Stimulated activated naive CD8-positive, alpha-beta T cell treated with anti-CD3 and anti-CD28 coated beads, Interleukin-15, amount 100 ng/mL, for 72 hours (primary cell): ENCODE measurements around the gene ZBTB7C.
A peak's percentile ranks its signal among the peaks of the same experiment; 100 is the strongest.

ENCODE experiments used
- ATAC-seq: fragments of 150-1000 bp; cut with Tn5 transposase; 2 replicates; pipeline ENCODE4 v1.10.0; 2021; ENCODE audit warnings: mild to moderate bottlenecking, moderate library complexity
- DNase-seq, 2 donors: peaks; one replicate each; pipeline ENCODE4 v3.0.0; 2021 to 2022
- H3K27ac Mint-ChIP-seq, 2 donors: one replicate each; pipeline ENCODE4 v1.8.0; 2022; ENCODE audit warnings: mild to moderate bottlenecking in 2 of 2, mixed read lengths in 2 of 2, moderate library complexity in 2 of 2
- H3K27me3 Mint-ChIP-seq: one replicate; pipeline ENCODE4 v1.8.0; 2022; ENCODE audit warnings: mixed read lengths
- H3K4me1 Mint-ChIP-seq: one replicate; pipeline ENCODE4 v1.8.0; 2022; ENCODE audit warnings: mild to moderate bottlenecking, mixed read lengths
- H3K4me3 Mint-ChIP-seq, 2 donors: one replicate each; pipeline ENCODE4 v1.8.0; 2022; ENCODE audit warnings: mild to moderate bottlenecking in 2 of 2, mixed read lengths in 2 of 2, moderate library complexity in 1 of 2
- H3K9me3 Mint-ChIP-seq, 2 donors: one replicate each; pipeline ENCODE4 v1.8.0; 2022; ENCODE audit warnings: mixed read lengths in 2 of 2

Gene ZBTB7C

GRCh38 chr18:48334845-48335244 lies 74.3 kb downstream of the ZBTB7C start:
- no peak overlapping the region for H3K27ac Mint-ChIP-seq
- no peak for DNase-seq
- H3K4me3 Mint-ChIP-seq, result no peak overlapping the region
- peaks cover 6% of the 10 kb centered on the region for H3K27me3 Mint-ChIP-seq
- H3K4me1 Mint-ChIP-seq, result no peaks in the 10 kb centered on the region
- no peak for ATAC-seq
- H3K9me3 Mint-ChIP-seq, result no peaks in the 10 kb centered on the region

- Mint-ChIP-seq H3K4me3 (no peak overlapping the region), H3K27me3 (peaks cover 6% of the 10 kb centered on the region), H3K4me1 (no peaks in the 10 kb centered on the region), H3K27ac (no peak overlapping the region), H3K9me3 (no peaks in the 10 kb centered on the region)
- DNase-seq (no peak), ATAC-seq (no peak)
Measured at GRCh38 chr18:48333563-48333962, 75.6 kb downstream of the ZBTB7C start.

DNA sequence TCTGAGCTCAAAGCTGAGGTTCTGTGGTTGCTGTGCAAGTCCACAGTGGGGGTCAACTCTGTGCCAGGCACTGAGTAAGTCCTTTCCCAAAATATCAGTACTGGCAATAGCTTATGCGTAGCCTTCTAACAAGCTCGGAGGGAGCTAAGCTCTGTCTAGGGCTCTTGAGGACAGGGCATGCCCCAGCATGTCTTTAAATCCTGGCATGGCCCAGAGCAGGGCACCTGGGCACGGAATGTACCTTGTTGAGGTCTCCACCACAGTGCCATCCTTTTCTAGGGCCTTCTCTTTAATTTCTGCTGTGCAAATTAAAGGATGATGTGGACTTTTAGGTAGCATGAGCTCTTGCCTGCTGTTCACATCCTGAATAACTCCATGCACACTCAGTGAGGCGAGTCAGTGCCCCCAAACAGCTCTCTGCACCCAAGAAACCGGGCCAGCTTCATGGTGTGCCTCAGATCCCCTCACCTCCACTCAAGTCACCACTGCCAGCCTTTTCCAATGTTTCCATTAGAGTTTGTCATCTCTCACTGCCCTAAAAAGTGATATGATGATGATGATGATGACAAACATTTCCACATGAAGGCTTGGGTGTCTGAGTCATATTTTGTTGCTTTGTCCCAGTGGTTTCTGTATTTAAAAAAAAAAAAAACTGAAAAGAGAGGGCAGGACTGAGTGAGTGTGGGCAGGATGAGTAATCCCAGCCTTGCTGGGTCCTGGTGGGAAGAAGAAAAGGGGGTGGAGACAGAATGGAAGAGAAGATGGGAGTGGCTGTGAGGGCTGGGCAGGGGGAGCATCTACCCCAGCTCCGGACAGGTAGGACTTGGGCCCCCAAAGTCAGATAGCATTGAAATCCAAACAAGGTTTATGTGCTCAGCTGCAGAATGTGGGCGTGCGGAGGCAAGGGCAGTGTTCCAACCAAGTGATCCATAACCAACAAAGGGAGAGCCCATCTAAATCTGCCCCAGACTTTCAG lies 78.9 kb downstream of the ZBTB7C start:
- Mint-ChIP-seq H3K27me3 (peaks cover 6% of the 10 kb centered on the region), H3K4me3 (no peak overlapping the region), H3K27ac (peak overlapping the region in 1 of 2 donors; percentile 40), H3K9me3 (no peaks in the 10 kb centered on the region), H3K4me1 (no peaks in the 10 kb centered on the region)
- ATAC-seq (peak; percentile 28), DNase-seq (no peak)

DNA sequence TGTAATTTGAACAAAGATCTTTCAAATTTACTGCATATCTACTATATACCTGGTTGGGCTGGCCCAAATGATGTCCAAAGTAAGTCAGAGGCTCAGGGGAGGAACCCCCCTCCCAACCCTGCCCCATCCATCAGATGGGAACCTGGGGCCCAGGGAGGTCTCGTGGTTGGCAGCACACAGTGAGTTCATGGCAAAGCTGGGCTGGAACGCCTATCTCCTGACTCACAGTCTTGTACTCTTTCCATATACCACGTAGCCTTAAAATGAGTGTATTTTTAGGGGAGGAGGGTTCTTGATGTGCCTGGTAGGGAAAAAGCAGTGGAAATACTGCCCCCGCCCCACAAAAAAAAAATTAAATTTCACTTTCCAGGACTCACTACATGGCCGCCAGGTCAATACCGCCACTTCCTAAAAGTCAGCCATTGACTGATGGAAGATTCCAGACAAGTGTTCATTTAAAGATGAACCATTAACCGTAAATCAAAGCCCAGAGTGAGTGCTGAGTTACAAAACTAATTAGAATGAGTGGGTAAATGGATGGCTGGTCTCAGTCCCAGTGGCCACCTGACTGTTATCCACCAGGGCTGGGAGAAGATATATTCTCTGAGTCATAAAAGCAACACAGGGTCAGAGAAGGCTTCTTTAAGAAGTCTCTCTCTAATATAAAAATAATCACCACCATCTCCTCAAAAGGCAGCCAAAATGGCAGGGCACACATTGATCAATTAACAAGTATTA lies 80.5 kb downstream of the ZBTB7C start:
- Mint-ChIP-seq H3K27me3 (peaks cover 3% of the 10 kb centered on the region), H3K27ac (peak overlapping the region in 1 of 2 donors; percentile 58), H3K9me3 (no peaks in the 10 kb centered on the region), H3K4me1 (no peaks in the 10 kb centered on the region), H3K4me3 (no peak overlapping the region)
- DNase-seq, result no peak
- ATAC-seq, result no peak

- Mint-ChIP-seq H3K27ac (no peak overlapping the region), H3K27me3 (no peaks in the 10 kb centered on the region), H3K9me3 (no peaks in the 10 kb centered on the region), H3K4me3 (no peak overlapping the region), H3K4me1 (no peaks in the 10 kb centered on the region)
- no peak for ATAC-seq
- no peak for DNase-seq
Measured at GRCh38 chr18:48326901-48327675, 82.1 kb downstream of the ZBTB7C start.

- ATAC-seq (no peak), DNase-seq (no peak)
- no peaks in the 10 kb centered on the region for H3K9me3 Mint-ChIP-seq
- H3K27ac Mint-ChIP-seq, result no peak overlapping the region
- H3K27me3 Mint-ChIP-seq, result peaks cover 8% of the 10 kb centered on the region
- H3K4me1 Mint-ChIP-seq, result no peaks in the 10 kb centered on the region
- H3K4me3 Mint-ChIP-seq, result no peak overlapping the region
Measured at GRCh38 chr18:48325115-48325665, 84.0 kb downstream of the ZBTB7C start.

- no peak overlapping the region for H3K27ac Mint-ChIP-seq
- H3K4me1 Mint-ChIP-seq, result no peaks in the 10 kb centered on the region
- no peak for ATAC-seq
- H3K4me3 Mint-ChIP-seq, result no peak overlapping the region
- H3K27me3 Mint-ChIP-seq, result peaks cover 13% of the 10 kb centered on the region
- no peaks in the 10 kb centered on the region for H3K9me3 Mint-ChIP-seq
- DNase-seq, result no peak
Measured at GRCh38 chr18:48324651-48325050, 84.5 kb downstream of the ZBTB7C start.

- no peak for ATAC-seq
- H3K27ac Mint-ChIP-seq, result no peak overlapping the region
Measured at GRCh38 chr18:48323151-48323550, 86.0 kb downstream of the ZBTB7C start.

DNA sequence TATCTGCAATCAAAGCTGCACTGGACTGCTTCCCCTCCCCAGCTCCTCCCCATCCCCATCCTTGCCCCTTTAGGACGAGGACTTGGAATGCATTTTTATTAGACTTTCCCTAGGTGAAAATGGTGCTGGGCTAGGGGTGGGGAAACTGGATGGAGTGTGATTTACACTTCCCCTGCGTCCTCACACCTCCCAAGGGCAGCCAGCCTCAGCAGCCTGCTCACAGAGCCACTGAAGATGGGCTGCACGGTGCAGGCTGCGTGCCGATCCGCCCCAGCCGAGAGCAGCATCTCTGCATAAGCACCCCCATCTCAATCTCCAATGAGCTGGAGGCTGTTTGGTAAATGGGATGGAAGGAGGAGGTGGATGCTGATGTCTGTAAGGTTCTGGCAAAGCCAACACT lies 87.6 kb downstream of the ZBTB7C start:
- H3K27me3 Mint-ChIP-seq, result peaks cover 15% of the 10 kb centered on the region
- no peak for DNase-seq
- H3K27ac Mint-ChIP-seq, result no peak overlapping the region
- no peaks in the 10 kb centered on the region for H3K9me3 Mint-ChIP-seq
- H3K4me1 Mint-ChIP-seq, result no peaks in the 10 kb centered on the region
- ATAC-seq, result no peak
- H3K4me3 Mint-ChIP-seq, result no peak overlapping the region

More at GRCh38 chr18:48323151-48323550, 86.0 kb downstream of the ZBTB7C start:
- Mint-ChIP-seq H3K27me3 (peaks cover 15% of the 10 kb centered on the region), H3K9me3 (no peaks in the 10 kb centered on the region), H3K4me1 (no peaks in the 10 kb centered on the region), H3K4me3 (no peak overlapping the region)
- no peak for DNase-seq

GRCh38 chr18:48321121-48321520 lies 88.1 kb downstream of the ZBTB7C start:
- no peaks in the 10 kb centered on the region for H3K4me1 Mint-ChIP-seq
- H3K9me3 Mint-ChIP-seq, result no peaks in the 10 kb centered on the region

GRCh38 chr18:48320639-48320945 lies 88.6 kb downstream of the ZBTB7C start:
- H3K9me3 Mint-ChIP-seq, result no peaks in the 10 kb centered on the region
- H3K27me3 Mint-ChIP-seq, result peaks cover 15% of the 10 kb centered on the region
- H3K4me3 Mint-ChIP-seq, result no peak overlapping the region
- peak overlapping the region in 1 of 2 donors; percentile 81 for H3K27ac Mint-ChIP-seq
- DNase-seq, result no peak
- no peak for ATAC-seq
- no peaks in the 10 kb centered on the region for H3K4me1 Mint-ChIP-seq

More at GRCh38 chr18:48321121-48321520, 88.1 kb downstream of the ZBTB7C start:
- no peak overlapping the region for H3K27ac Mint-ChIP-seq
- DNase-seq (no peak), ATAC-seq (no peak)
- peaks cover 15% of the 10 kb centered on the region for H3K27me3 Mint-ChIP-seq
- H3K4me3 Mint-ChIP-seq, result no peak overlapping the region

GRCh38 chr18:48319801-48320638 lies 89.2 kb downstream of the ZBTB7C start:
- Mint-ChIP-seq H3K27me3 (peaks cover 15% of the 10 kb centered on the region), H3K4me3 (no peak overlapping the region), H3K4me1 (no peaks in the 10 kb centered on the region), H3K27ac (no peak overlapping the region), H3K9me3 (no peaks in the 10 kb centered on the region)
- no peak for ATAC-seq
- no peak for DNase-seq

DNA sequence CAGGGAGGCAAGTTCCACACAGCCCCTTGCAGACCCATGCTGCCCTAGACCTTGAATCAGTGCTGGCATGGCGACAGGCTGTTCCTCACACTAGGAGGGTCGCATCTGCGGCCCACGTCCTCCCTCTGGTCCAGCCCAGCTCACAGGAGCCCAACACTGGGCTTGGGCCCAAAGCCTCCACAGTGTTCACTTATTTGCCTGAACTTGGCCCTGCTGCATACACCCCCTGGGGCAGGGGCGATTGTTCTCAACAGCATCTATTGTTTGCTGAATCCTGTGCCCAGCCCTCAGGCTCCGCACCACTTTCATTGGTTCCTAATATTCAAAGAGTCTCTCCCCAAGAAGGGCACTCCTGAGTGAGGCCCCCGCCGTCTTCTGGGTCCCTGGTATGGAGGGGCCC lies 90.7 kb downstream of the ZBTB7C start:
- Mint-ChIP-seq H3K4me1 (no peaks in the 10 kb centered on the region), H3K27me3 (peaks cover 15% of the 10 kb centered on the region), H3K4me3 (no peak overlapping the region), H3K9me3 (no peaks in the 10 kb centered on the region), H3K27ac (no peak overlapping the region)
- DNase-seq, result no peak
- no peak for ATAC-seq

GRCh38 chr18:48317781-48318381 lies 91.3 kb downstream of the ZBTB7C start:
- Mint-ChIP-seq H3K27me3 (peaks cover 15% of the 10 kb centered on the region), H3K4me3 (no peak overlapping the region), H3K4me1 (no peaks in the 10 kb centered on the region), H3K27ac (no peak overlapping the region), H3K9me3 (no peaks in the 10 kb centered on the region)
- ATAC-seq (no peak), DNase-seq (no peak)
